HG02759 (cell line): ENCODE data around the gene MBNL2.
"Not testable (repeated sequence)": the region's sequence is repeated elsewhere in the genome, so short reads cannot be mapped to it uniquely, and the experiment has no call there.

ENCODE experiments used
- ATAC-seq: cut with Tn5 transposase; IDR thresholded peaks from one replicate; pipeline ENCODE4 v1.9.1; 2021; ENCODE audit warnings: mild to moderate bottlenecking, moderate library complexity; ENCODE audit not compliant: unreplicated experiment

Gene MBNL2

GRCh38 chr13:97341135-97341534 lies 119.0 kb downstream of the MBNL2 start:
- ATAC-seq = no peak

GRCh38 chr13:97342136-97342535 lies 120.0 kb downstream of the MBNL2 start:
- ATAC-seq = no peak

- ATAC-seq = no peak
Observed at GRCh38 chr13:97342936-97343335, 120.8 kb downstream of the MBNL2 start.

- peak; percentile 78 for ATAC-seq
Observed at GRCh38 chr13:97344265-97345175, 122.4 kb downstream of the MBNL2 start.

- ATAC-seq = no peak
Observed at GRCh38 chr13:97346097-97346496, 124.0 kb downstream of the MBNL2 start.

GRCh38 chr13:97346561-97347254 lies 124.6 kb downstream of the MBNL2 start:
- ATAC-seq = no peak

GRCh38 chr13:97347255-97347932 lies 125.3 kb downstream of the MBNL2 start:
- no peak for ATAC-seq

GRCh38 chr13:97348569-97349100 lies 126.5 kb downstream of the MBNL2 start:
- no peak for ATAC-seq

- not testable (repeated sequence) for ATAC-seq
Observed at GRCh38 chr13:97352012-97352411, 129.9 kb downstream of the MBNL2 start.

- no peak for ATAC-seq
Observed at GRCh38 chr13:97352815-97353214, 130.7 kb downstream of the MBNL2 start.

- no peak for ATAC-seq
Observed at GRCh38 chr13:97353927-97354675, 132.0 kb downstream of the MBNL2 start.

GRCh38 chr13:97354808-97355207 lies 132.7 kb downstream of the MBNL2 start:
- ATAC-seq = no peak

- ATAC-seq = no peak
Observed at GRCh38 chr13:97356592-97356991, 134.5 kb downstream of the MBNL2 start.

- peak; percentile 95 for ATAC-seq
Observed at GRCh38 chr13:97359181-97360057, 137.3 kb downstream of the MBNL2 start.

GRCh38 chr13:97360610-97361009 lies 138.5 kb downstream of the MBNL2 start:
- no peak for ATAC-seq

- no peak for ATAC-seq
Observed at GRCh38 chr13:97364031-97364430, 141.9 kb downstream of the MBNL2 start.

- ATAC-seq = no peak
Observed at GRCh38 chr13:97364827-97365226, 142.7 kb downstream of the MBNL2 start.

GRCh38 chr13:97366172-97366688 lies 144.1 kb downstream of the MBNL2 start:
- no peak for ATAC-seq
